ENCODE data around the gene HNRNPC.
"Not testable (repeated sequence)": the region's sequence is repeated elsewhere in the genome, so short reads cannot be mapped to it uniquely, and the experiment has no call there.

The HNRNPC gene

GRCh38 chr14:21264025-21264801 lies 5.0 kb downstream of the HNRNPC start:
- in situ Hi-C loops (cut with HindIII; ENCODE audit: low pct_unique_long_range_greater_than_20kb, low sequenced_read_pairs): no loop called here
- TF ChIP-seq JUND (IDR thresholded peaks at IDR 0.05; ENCODE audit: low read depth): no peak
- DNase-seq (ENCODE audit: low read depth in 1 of 2, low spot score in 1 of 2): no peak

GRCh38 chr14:21263284-21264024 lies 5.8 kb downstream of the HNRNPC start:
- no peak for TF ChIP-seq JUND (IDR thresholded peaks at IDR 0.05; ENCODE audit: low read depth)
- in situ Hi-C loops (cut with HindIII; ENCODE audit: low pct_unique_long_range_greater_than_20kb, low sequenced_read_pairs): no loop called here
- no peak for DNase-seq (ENCODE audit: low read depth in 1 of 2, low spot score in 1 of 2)

- TF ChIP-seq JUND (IDR thresholded peaks at IDR 0.05; ENCODE audit: low read depth): no peak
- DNase-seq (ENCODE audit: low read depth in 1 of 2, low spot score in 1 of 2): no peak
- in situ Hi-C loops (cut with HindIII; ENCODE audit: low pct_unique_long_range_greater_than_20kb, low sequenced_read_pairs): no loop called here
Observed at GRCh38 chr14:21262410-21262809, 6.8 kb downstream of the HNRNPC start.

GRCh38 chr14:21261824-21262223 lies 7.4 kb downstream of the HNRNPC start:
- no peak for DNase-seq (ENCODE audit: low read depth in 1 of 2, low spot score in 1 of 2)
- no peak for TF ChIP-seq JUND (IDR thresholded peaks at IDR 0.05; ENCODE audit: low read depth)
- in situ Hi-C loops (cut with HindIII; ENCODE audit: low pct_unique_long_range_greater_than_20kb, low sequenced_read_pairs): no loop called here

- no peak for DNase-seq (ENCODE audit: low read depth in 1 of 2, low spot score in 1 of 2)
- TF ChIP-seq JUND (IDR thresholded peaks at IDR 0.05; ENCODE audit: low read depth): no peak
- in situ Hi-C loops (cut with HindIII; ENCODE audit: low pct_unique_long_range_greater_than_20kb, low sequenced_read_pairs): no loop called here
Observed at GRCh38 chr14:21258889-21259787, 10.1 kb downstream of the HNRNPC start.

GRCh38 chr14:21258005-21258888 lies 11.0 kb downstream of the HNRNPC start:
- TF ChIP-seq JUND (IDR thresholded peaks at IDR 0.05; ENCODE audit: low read depth): no peak
- in situ Hi-C loops (cut with HindIII; ENCODE audit: low pct_unique_long_range_greater_than_20kb, low sequenced_read_pairs): no loop called here
- no peak for DNase-seq (ENCODE audit: low read depth in 1 of 2, low spot score in 1 of 2)

- in situ Hi-C loops (cut with HindIII; ENCODE audit: low pct_unique_long_range_greater_than_20kb, low sequenced_read_pairs): no loop called here
- no peak for TF ChIP-seq JUND (IDR thresholded peaks at IDR 0.05; ENCODE audit: low read depth)
- no peak for DNase-seq (ENCODE audit: low read depth in 1 of 2, low spot score in 1 of 2)
Observed at GRCh38 chr14:21257394-21257909, 11.8 kb downstream of the HNRNPC start.

GRCh38 chr14:21256539-21257393 lies 12.5 kb downstream of the HNRNPC start:
- TF ChIP-seq JUND (IDR thresholded peaks at IDR 0.05; ENCODE audit: low read depth): no peak
- in situ Hi-C loops (cut with HindIII; ENCODE audit: low pct_unique_long_range_greater_than_20kb, low sequenced_read_pairs): no loop called here
- DNase-seq (ENCODE audit: low read depth in 1 of 2, low spot score in 1 of 2): no peak

- DNase-seq (ENCODE audit: low read depth in 1 of 2, low spot score in 1 of 2); in situ Hi-C loops (cut with HindIII; ENCODE audit: low pct_unique_long_range_greater_than_20kb, low sequenced_read_pairs): not testable (repeated sequence)
Observed at GRCh38 chr14:21256102-21256447, 13.2 kb downstream of the HNRNPC start.

GRCh38 chr14:21255385-21256101 lies 13.7 kb downstream of the HNRNPC start:
- TF ChIP-seq JUND (IDR thresholded peaks at IDR 0.05; ENCODE audit: low read depth): no peak
- no peak for DNase-seq (ENCODE audit: low read depth in 1 of 2, low spot score in 1 of 2)
- in situ Hi-C loops (cut with HindIII; ENCODE audit: low pct_unique_long_range_greater_than_20kb, low sequenced_read_pairs): no loop called here
